ENCODE results near the gene LRP1.

LRP1 gene

DNA sequence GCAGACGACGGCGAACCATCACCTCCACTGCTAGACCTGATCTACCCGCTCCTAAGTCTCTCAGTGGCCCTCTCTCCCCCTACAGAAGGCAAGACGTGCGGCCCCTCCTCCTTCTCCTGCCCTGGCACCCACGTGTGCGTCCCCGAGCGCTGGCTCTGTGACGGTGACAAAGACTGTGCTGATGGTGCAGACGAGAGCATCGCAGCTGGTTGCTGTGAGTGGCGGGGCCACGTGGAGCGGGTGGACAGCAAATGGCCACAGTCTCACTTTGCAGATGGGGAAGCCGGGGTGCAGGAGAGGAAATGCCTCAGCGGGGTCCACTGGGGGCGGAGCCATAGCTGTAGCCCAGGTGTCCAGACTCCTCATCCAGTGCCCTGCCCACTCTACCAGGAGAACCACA is 66.9 kb downstream of the LRP1 start:
- TF ChIP-seq REST (IDR thresholded peaks at IDR 0.05; ENCODE audit: insufficient read depth in 1 of 2, low read depth in 2 of 2, low read length in 2 of 2) (no peak), SIN3A (IDR thresholded peaks at IDR 0.05; ENCODE audit: borderline replicate concordance, insufficient read depth, low read length) (no peak), TAF1 (IDR thresholded peaks at IDR 0.05; ENCODE audit: borderline replicate concordance, insufficient read depth, low read length) (no peak), FOXP2 (optimal IDR thresholded peaks at IDR 0.05; ENCODE audit: borderline replicate concordance, extremely low read depth, extremely low read length, insufficient read depth) (no peak), POLR2AphosphoS5 (IDR thresholded peaks at IDR 0.05; ENCODE audit: low read depth, low read length) (no peak)

DNA sequence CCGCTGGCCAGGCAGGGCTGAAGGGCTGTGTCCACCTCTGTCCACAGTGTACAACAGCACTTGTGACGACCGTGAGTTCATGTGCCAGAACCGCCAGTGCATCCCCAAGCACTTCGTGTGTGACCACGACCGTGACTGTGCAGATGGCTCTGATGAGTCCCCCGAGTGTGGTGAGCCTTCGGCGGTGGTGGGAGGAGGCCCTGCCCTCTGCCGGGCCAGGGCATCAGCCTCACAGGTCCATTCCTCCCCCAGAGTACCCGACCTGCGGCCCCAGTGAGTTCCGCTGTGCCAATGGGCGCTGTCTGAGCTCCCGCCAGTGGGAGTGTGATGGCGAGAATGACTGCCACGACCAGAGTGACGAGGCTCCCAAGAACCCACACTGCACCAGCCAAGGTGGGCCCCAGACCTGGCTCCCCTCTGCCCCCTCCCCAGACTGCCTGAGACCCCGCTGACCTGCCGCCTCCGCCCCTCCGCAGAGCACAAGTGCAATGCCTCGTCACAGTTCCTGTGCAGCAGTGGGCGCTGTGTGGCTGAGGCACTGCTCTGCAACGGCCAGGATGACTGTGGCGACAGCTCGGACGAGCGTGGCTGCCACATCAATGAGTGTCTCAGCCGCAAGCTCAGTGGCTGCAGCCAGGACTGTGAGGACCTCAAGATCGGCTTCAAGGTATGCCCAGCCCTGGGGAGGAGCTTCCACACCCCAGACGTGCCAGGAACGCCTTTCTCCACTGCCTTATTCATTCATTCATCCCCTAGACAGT is 67.5 kb downstream of the LRP1 start:
- TF ChIP-seq SIN3A (IDR thresholded peaks at IDR 0.05; ENCODE audit: borderline replicate concordance, insufficient read depth, low read length) (no peak), FOXP2 (optimal IDR thresholded peaks at IDR 0.05; ENCODE audit: borderline replicate concordance, extremely low read depth, extremely low read length, insufficient read depth) (no peak), POLR2AphosphoS5 (IDR thresholded peaks at IDR 0.05; ENCODE audit: low read depth, low read length) (no peak), TAF1 (IDR thresholded peaks at IDR 0.05; ENCODE audit: borderline replicate concordance, insufficient read depth, low read length) (no peak), REST (IDR thresholded peaks at IDR 0.05; ENCODE audit: insufficient read depth in 1 of 2, low read depth in 2 of 2, low read length in 2 of 2) (no peak)

DNA sequence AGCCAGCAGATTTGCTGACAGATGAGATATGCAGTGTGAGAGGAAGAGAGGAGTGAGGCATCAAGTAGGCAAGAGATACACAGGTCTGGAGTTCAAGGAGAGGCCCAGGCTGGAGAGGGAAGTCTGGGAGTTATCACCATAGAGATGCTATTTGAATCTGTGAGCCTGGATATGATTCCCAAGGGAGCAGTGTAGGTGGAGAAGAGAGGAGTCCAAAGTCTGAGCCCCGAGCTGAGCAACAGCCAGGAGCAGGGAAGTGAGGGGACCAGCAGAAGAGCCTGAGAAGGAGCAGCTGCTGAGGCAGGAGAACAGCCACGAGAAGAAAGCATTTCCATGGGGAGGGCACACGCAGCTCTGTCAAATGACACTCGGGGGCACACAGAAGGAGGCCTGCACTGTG is 68.2 kb downstream of the LRP1 start:
- no peak for TF ChIP-seq POLR2AphosphoS5 (IDR thresholded peaks at IDR 0.05; ENCODE audit: low read depth, low read length)
- TF ChIP-seq REST (IDR thresholded peaks at IDR 0.05; ENCODE audit: insufficient read depth in 1 of 2, low read depth in 2 of 2, low read length in 2 of 2): no peak
- no peak for TF ChIP-seq TAF1 (IDR thresholded peaks at IDR 0.05; ENCODE audit: borderline replicate concordance, insufficient read depth, low read length)
- no peak for TF ChIP-seq SIN3A (IDR thresholded peaks at IDR 0.05; ENCODE audit: borderline replicate concordance, insufficient read depth, low read length)
- no peak for TF ChIP-seq FOXP2 (optimal IDR thresholded peaks at IDR 0.05; ENCODE audit: borderline replicate concordance, extremely low read depth, extremely low read length, insufficient read depth)

DNA sequence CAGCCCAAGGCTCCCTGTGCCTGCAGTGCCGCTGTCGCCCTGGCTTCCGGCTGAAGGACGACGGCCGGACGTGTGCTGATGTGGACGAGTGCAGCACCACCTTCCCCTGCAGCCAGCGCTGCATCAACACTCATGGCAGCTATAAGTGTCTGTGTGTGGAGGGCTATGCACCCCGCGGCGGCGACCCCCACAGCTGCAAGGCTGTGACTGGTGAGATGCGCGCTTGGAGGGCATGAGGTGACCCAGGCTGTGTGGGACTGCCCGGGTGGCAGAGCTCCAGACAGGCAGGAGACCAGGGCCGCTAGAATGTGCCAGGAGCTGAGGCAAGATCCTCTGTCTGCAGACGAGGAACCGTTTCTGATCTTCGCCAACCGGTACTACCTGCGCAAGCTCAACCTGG is 68.7 kb downstream of the LRP1 start:
- no peak for TF ChIP-seq SIN3A (IDR thresholded peaks at IDR 0.05; ENCODE audit: borderline replicate concordance, insufficient read depth, low read length)
- TF ChIP-seq TAF1 (IDR thresholded peaks at IDR 0.05; ENCODE audit: borderline replicate concordance, insufficient read depth, low read length): no peak
- no peak for TF ChIP-seq REST (IDR thresholded peaks at IDR 0.05; ENCODE audit: insufficient read depth in 1 of 2, low read depth in 2 of 2, low read length in 2 of 2)
- no peak for TF ChIP-seq FOXP2 (optimal IDR thresholded peaks at IDR 0.05; ENCODE audit: borderline replicate concordance, extremely low read depth, extremely low read length, insufficient read depth)
- no peak for TF ChIP-seq POLR2AphosphoS5 (IDR thresholded peaks at IDR 0.05; ENCODE audit: low read depth, low read length)

Measured in PFSK-1 (cell line).